ENCODE data around the gene PASD1.
"Not testable (repeated sequence)": the region's sequence is repeated elsewhere in the genome, so short reads cannot be mapped to it uniquely, and the experiment has no call there.

Gene PASD1

GRCh38 chrX:151563449-151563848 is at the start of gene PASD1:
Gene PASD1 (plus strand): TSS chrX:151563675. CDS start chrX:151601554, 37,879 bp downstream.
- no peak for DNase-seq

- DNase-seq: no peak
Observed at GRCh38 chrX:151515237-151515636, 48.2 kb upstream of the PASD1 start.

- no peak for DNase-seq
Observed at GRCh38 chrX:151516538-151517187, 46.8 kb upstream of the PASD1 start.

- no peak for DNase-seq
Observed at GRCh38 chrX:151517421-151517820, 46.1 kb upstream of the PASD1 start.

- DNase-seq: no peak
Observed at GRCh38 chrX:151523351-151523750, 40.1 kb upstream of the PASD1 start.

- no peak for DNase-seq
Observed at GRCh38 chrX:151536571-151536970, 26.9 kb upstream of the PASD1 start.

- DNase-seq: no peak
Observed at GRCh38 chrX:151537572-151537971, 25.9 kb upstream of the PASD1 start.

- no peak for DNase-seq
Observed at GRCh38 chrX:151538190-151539122, 25.0 kb upstream of the PASD1 start.

GRCh38 chrX:151543706-151544105 is 19.8 kb upstream of the PASD1 start:
- no peak for DNase-seq

GRCh38 chrX:151546226-151546625 is 17.2 kb upstream of the PASD1 start:
- DNase-seq: not testable (repeated sequence)

- DNase-seq: not testable (repeated sequence)
Observed at GRCh38 chrX:151551176-151551575, 12.3 kb upstream of the PASD1 start.

GRCh38 chrX:151552743-151553142 is 10.7 kb upstream of the PASD1 start:
- DNase-seq: no peak

GRCh38 chrX:151555301-151555700 is 8.2 kb upstream of the PASD1 start:
- DNase-seq: not testable (repeated sequence)

- not testable (repeated sequence) for DNase-seq
Observed at GRCh38 chrX:151562485-151562884, 990 bp upstream of the PASD1 start.

GRCh38 chrX:151563003-151563402 is 472 bp upstream of the PASD1 start:
- DNase-seq: not testable (repeated sequence)

- no peak for DNase-seq
Observed at GRCh38 chrX:151564035-151564434, 560 bp downstream of the PASD1 start.

GRCh38 chrX:151566872-151567271 is 3.4 kb downstream of the PASD1 start:
- not testable (repeated sequence) for DNase-seq

- DNase-seq: no peak
Observed at GRCh38 chrX:151570561-151570960, 7.1 kb downstream of the PASD1 start.

- not testable (repeated sequence) for DNase-seq
Observed at GRCh38 chrX:151593384-151593783, 29.9 kb downstream of the PASD1 start.

- DNase-seq: no peak
Observed at GRCh38 chrX:151596282-151596681, 32.8 kb downstream of the PASD1 start.

GRCh38 chrX:151604931-151605330 is 41.5 kb downstream of the PASD1 start:
- DNase-seq: no peak

- no peak for DNase-seq
Observed at GRCh38 chrX:151609222-151609621, 45.7 kb downstream of the PASD1 start.

GRCh38 chrX:151621422-151621821 is 57.9 kb downstream of the PASD1 start:
- DNase-seq: no peak

- no peak for DNase-seq
Observed at GRCh38 chrX:151624677-151625076, 61.2 kb downstream of the PASD1 start.

All from NCI-H1092 (cell line).